Activated CD4-positive, alpha-beta T cell treated with anti-CD3 and anti-CD28 coated beads, Interleukin-2, amount 10 ng/mL, durations not matched to agents 7 days and 5 days (primary cell): ENCODE measurements around the gene RAP2A. TPM values are rescaled to one million over a fixed set of nuclear protein-coding genes. Genes with fewer than 3 reads are reported as not detected.

Experiments
- CTCF ChIA-PET: fragments of 350-600 bp; sonication (Branson Sonifier 250); formaldehyde crosslinking; loops from one replicate; lab custom pipeline; 2021; ENCODE audit warnings: antibody characterized with exemption; lab: Charles Lee
- POLR2A ChIA-PET: fragments of 350-600 bp; sonication (Branson Sonifier 250); formaldehyde crosslinking; loops from one replicate; lab custom pipeline; 2021; ENCODE audit warnings: antibody characterized with exemption; lab: Charles Lee
- DNase-seq: peaks from one replicate; pipeline ENCODE4 v3.0.0-alpha.2; 2020
- H3K27ac Mint-ChIP-seq: one replicate; pipeline ENCODE4 v1.8.0; 2021; ENCODE audit warnings: mild to moderate bottlenecking, moderate library complexity, mixed read lengths
- H3K27me3 Mint-ChIP-seq: one replicate; pipeline ENCODE4 v1.8.0; 2021; ENCODE audit warnings: mixed read lengths
- H3K36me3 Mint-ChIP-seq: one replicate; pipeline ENCODE4 v1.8.0; 2021; ENCODE audit warnings: low read depth, mixed read lengths
- H3K4me1 Mint-ChIP-seq: one replicate; pipeline ENCODE4 v1.8.0; 2021; ENCODE audit warnings: mixed read lengths
- H3K4me3 Mint-ChIP-seq: one replicate; pipeline ENCODE4 v1.8.0; 2021; ENCODE audit warnings: mild to moderate bottlenecking, moderate library complexity, mixed read lengths
- H3K9me3 Mint-ChIP-seq: one replicate; pipeline ENCODE4 v1.8.0; 2021; ENCODE audit warnings: mixed read lengths
- total RNA-seq, 2 experiments: library from RNA; stranded (reverse); gene quantifications; one replicate each; pipeline ENCODE4 v1.2.3, GENCODE V29; 2021

The RAP2A gene
- total RNA-seq, 2 experiments from 2014 or later = 26.3 to 31.0 TPM

GRCh38 chr13:97492684-97493371, 58.9 kb downstream of the RAP2A start:
- peaks cover 3% of the 10 kb centered on the region for H3K36me3 Mint-ChIP-seq
- no peak overlapping the region for H3K27ac Mint-ChIP-seq
- CTCF ChIA-PET = interaction anchor here (0.6 kb wide), 1 partner anchor 267 kb away, joined by 3 read pairs; no protein-coding TSS in a partner anchor
- DNase-seq = no peak
- H3K27me3 Mint-ChIP-seq = no peaks in the 10 kb centered on the region
- no peak overlapping the region for H3K4me3 Mint-ChIP-seq
- peaks cover 11% of the 10 kb centered on the region for H3K9me3 Mint-ChIP-seq
- H3K4me1 Mint-ChIP-seq = peaks cover 11% of the 10 kb centered on the region
- POLR2A ChIA-PET = no interaction called here

GRCh38 chr13:97493456-97493855, 59.5 kb downstream of the RAP2A start:
- Mint-ChIP-seq H3K9me3 (peaks cover 11% of the 10 kb centered on the region), H3K4me1 (peaks cover 11% of the 10 kb centered on the region), H3K36me3 (peaks cover 3% of the 10 kb centered on the region), H3K4me3 (no peak overlapping the region), H3K27ac (no peak overlapping the region), H3K27me3 (no peaks in the 10 kb centered on the region)
- POLR2A ChIA-PET = no interaction called here
- CTCF ChIA-PET = interaction anchor here (0.6 kb wide), 1 partner anchor 267 kb away, joined by 3 read pairs; no protein-coding TSS in a partner anchor
- no peak for DNase-seq

- peaks cover 11% of the 10 kb centered on the region for H3K4me1 Mint-ChIP-seq
- CTCF ChIA-PET = no interaction called here
- peaks cover 7% of the 10 kb centered on the region for H3K9me3 Mint-ChIP-seq
- H3K27ac Mint-ChIP-seq = no peak overlapping the region
- H3K4me3 Mint-ChIP-seq = no peak overlapping the region
- POLR2A ChIA-PET = no interaction called here
- DNase-seq = no peak
- H3K36me3 Mint-ChIP-seq = peaks cover 3% of the 10 kb centered on the region
- no peaks in the 10 kb centered on the region for H3K27me3 Mint-ChIP-seq
Observed at GRCh38 chr13:97495678-97496077, 61.7 kb downstream of the RAP2A start.

GRCh38 chr13:97496511-97496910, 62.5 kb downstream of the RAP2A start:
- POLR2A ChIA-PET = no interaction called here
- H3K9me3 Mint-ChIP-seq = peaks cover 2% of the 10 kb centered on the region
- no peak overlapping the region for H3K4me3 Mint-ChIP-seq
- H3K27me3 Mint-ChIP-seq = no peaks in the 10 kb centered on the region
- H3K4me1 Mint-ChIP-seq = peaks cover 11% of the 10 kb centered on the region
- no peak overlapping the region for H3K27ac Mint-ChIP-seq
- no peak for DNase-seq
- H3K36me3 Mint-ChIP-seq = no peaks in the 10 kb centered on the region
- CTCF ChIA-PET = no interaction called here

GRCh38 chr13:97497400-97497799, 63.4 kb downstream of the RAP2A start:
- Mint-ChIP-seq H3K4me3 (no peak overlapping the region), H3K4me1 (peaks cover 9% of the 10 kb centered on the region), H3K27me3 (no peaks in the 10 kb centered on the region), H3K36me3 (no peaks in the 10 kb centered on the region), H3K9me3 (peaks cover 2% of the 10 kb centered on the region), H3K27ac (no peak overlapping the region)
- CTCF ChIA-PET = no interaction called here
- POLR2A ChIA-PET = no interaction called here
- no peak for DNase-seq

- ChIA-PET CTCF (interaction anchor here (1.4 kb wide), 1 partner anchor 16 kb away, joined by 3 read pairs; no protein-coding TSS in a partner anchor), POLR2A (no interaction called here)
- H3K36me3 Mint-ChIP-seq = no peaks in the 10 kb centered on the region
- no peak for DNase-seq
- peaks cover 2% of the 10 kb centered on the region for H3K9me3 Mint-ChIP-seq
- no peak overlapping the region for H3K4me3 Mint-ChIP-seq
- no peak overlapping the region for H3K27ac Mint-ChIP-seq
- peaks cover under 1% of the 10 kb centered on the region for H3K4me1 Mint-ChIP-seq
- H3K27me3 Mint-ChIP-seq = peaks cover 5% of the 10 kb centered on the region
Observed at GRCh38 chr13:97498419-97498818, 64.5 kb downstream of the RAP2A start.

- Mint-ChIP-seq H3K4me1 (no peaks in the 10 kb centered on the region), H3K4me3 (no peak overlapping the region), H3K9me3 (no peaks in the 10 kb centered on the region), H3K36me3 (no peaks in the 10 kb centered on the region), H3K27me3 (peaks cover 9% of the 10 kb centered on the region), H3K27ac (no peak overlapping the region)
- ChIA-PET POLR2A (no interaction called here), CTCF (interaction anchor here (1.4 kb wide), 1 partner anchor 16 kb away, joined by 3 read pairs; no protein-coding TSS in a partner anchor)
- no peak for DNase-seq
Observed at GRCh38 chr13:97499181-97499580, 65.2 kb downstream of the RAP2A start.

- Mint-ChIP-seq H3K36me3 (no peaks in the 10 kb centered on the region), H3K4me3 (no peak overlapping the region), H3K27ac (no peak overlapping the region), H3K9me3 (no peaks in the 10 kb centered on the region), H3K4me1 (no peaks in the 10 kb centered on the region), H3K27me3 (peaks cover 16% of the 10 kb centered on the region)
- no peak for DNase-seq
- ChIA-PET CTCF (interaction anchor here (0.8 kb wide), 1 partner anchor 11 kb away, joined by 3 read pairs; no protein-coding TSS in a partner anchor), POLR2A (no interaction called here)
Observed at GRCh38 chr13:97502181-97502580, 68.2 kb downstream of the RAP2A start.

- no peaks in the 10 kb centered on the region for H3K4me1 Mint-ChIP-seq
- ChIA-PET POLR2A (no interaction called here), CTCF (interaction anchor here (0.8 kb wide), 1 partner anchor 12 kb away, joined by 3 read pairs; no protein-coding TSS in a partner anchor)
- H3K4me3 Mint-ChIP-seq = no peak overlapping the region
- H3K9me3 Mint-ChIP-seq = no peaks in the 10 kb centered on the region
- no peaks in the 10 kb centered on the region for H3K36me3 Mint-ChIP-seq
- DNase-seq = no peak
- peaks cover 16% of the 10 kb centered on the region for H3K27me3 Mint-ChIP-seq
- H3K27ac Mint-ChIP-seq = no peak overlapping the region
Observed at GRCh38 chr13:97502706-97503105, 68.7 kb downstream of the RAP2A start.

- CTCF ChIA-PET = no interaction called here
- no peaks in the 10 kb centered on the region for H3K36me3 Mint-ChIP-seq
- no peak overlapping the region for H3K27ac Mint-ChIP-seq
- peaks cover 16% of the 10 kb centered on the region for H3K27me3 Mint-ChIP-seq
- H3K4me1 Mint-ChIP-seq = no peaks in the 10 kb centered on the region
- POLR2A ChIA-PET = no interaction called here
- H3K9me3 Mint-ChIP-seq = peaks cover 3% of the 10 kb centered on the region
- no peak for DNase-seq
- no peak overlapping the region for H3K4me3 Mint-ChIP-seq
Observed at GRCh38 chr13:97505017-97505416, 71.0 kb downstream of the RAP2A start.

- H3K4me1 Mint-ChIP-seq = no peaks in the 10 kb centered on the region
- H3K27me3 Mint-ChIP-seq = peaks cover 23% of the 10 kb centered on the region
- no peak for DNase-seq
- no peak overlapping the region for H3K4me3 Mint-ChIP-seq
- no peak overlapping the region for H3K27ac Mint-ChIP-seq
- H3K9me3 Mint-ChIP-seq = peaks cover 6% of the 10 kb centered on the region
- H3K36me3 Mint-ChIP-seq = no peaks in the 10 kb centered on the region
- ChIA-PET POLR2A (no interaction called here), CTCF (no interaction called here)
Observed at GRCh38 chr13:97506511-97506910, 72.5 kb downstream of the RAP2A start.

- H3K9me3 Mint-ChIP-seq = peaks cover 13% of the 10 kb centered on the region
- H3K36me3 Mint-ChIP-seq = no peaks in the 10 kb centered on the region
- H3K27me3 Mint-ChIP-seq = peaks cover 13% of the 10 kb centered on the region
- no peak overlapping the region for H3K27ac Mint-ChIP-seq
- ChIA-PET POLR2A (no interaction called here), CTCF (no interaction called here)
- DNase-seq = no peak
- H3K4me3 Mint-ChIP-seq = no peak overlapping the region
- no peaks in the 10 kb centered on the region for H3K4me1 Mint-ChIP-seq
Observed at GRCh38 chr13:97512732-97513131, 78.8 kb downstream of the RAP2A start.

GRCh38 chr13:97515643-97516042, 81.7 kb downstream of the RAP2A start:
- Mint-ChIP-seq H3K27me3 (peaks cover 14% of the 10 kb centered on the region), H3K27ac (no peak overlapping the region), H3K4me3 (no peak overlapping the region), H3K36me3 (no peaks in the 10 kb centered on the region), H3K9me3 (peaks cover 9% of the 10 kb centered on the region), H3K4me1 (no peaks in the 10 kb centered on the region)
- ChIA-PET POLR2A (no interaction called here), CTCF (no interaction called here)
- no peak for DNase-seq
